ENCODE results near the gene RNF213.

RNF213 gene

GRCh38 chr17:80339731-80340456, 79.2 kb downstream of the RNF213 start:
- no peak for DNase-seq (ENCODE audit: low read depth in 1 of 2, low spot score in 1 of 2)
- H3K27me3 ChIP-seq (ENCODE audit: insufficient read depth, poor library complexity, severe bottlenecking) = no peaks in the 10 kb centered on the region
- H3K27ac ChIP-seq (replicated peaks) = no peak overlapping the region
- no peak overlapping the region for H3K4me3 ChIP-seq (replicated peaks; ENCODE audit: insufficient read depth, low read length)
- no peak for TF ChIP-seq POLR2AphosphoS5 (IDR thresholded peaks at IDR 0.05; ENCODE audit: low read depth)
- no peak for TF ChIP-seq CTCF (IDR thresholded peaks at IDR 0.05; ENCODE audit: insufficient read depth, low read length)
- no peak for TF ChIP-seq SPI1 (IDR thresholded peaks at IDR 0.05; ENCODE audit: borderline replicate concordance, low read depth)
- no peak for TF ChIP-seq GABPA (IDR thresholded peaks at IDR 0.05; ENCODE audit: low read depth)
- TF ChIP-seq, protein P1, sequence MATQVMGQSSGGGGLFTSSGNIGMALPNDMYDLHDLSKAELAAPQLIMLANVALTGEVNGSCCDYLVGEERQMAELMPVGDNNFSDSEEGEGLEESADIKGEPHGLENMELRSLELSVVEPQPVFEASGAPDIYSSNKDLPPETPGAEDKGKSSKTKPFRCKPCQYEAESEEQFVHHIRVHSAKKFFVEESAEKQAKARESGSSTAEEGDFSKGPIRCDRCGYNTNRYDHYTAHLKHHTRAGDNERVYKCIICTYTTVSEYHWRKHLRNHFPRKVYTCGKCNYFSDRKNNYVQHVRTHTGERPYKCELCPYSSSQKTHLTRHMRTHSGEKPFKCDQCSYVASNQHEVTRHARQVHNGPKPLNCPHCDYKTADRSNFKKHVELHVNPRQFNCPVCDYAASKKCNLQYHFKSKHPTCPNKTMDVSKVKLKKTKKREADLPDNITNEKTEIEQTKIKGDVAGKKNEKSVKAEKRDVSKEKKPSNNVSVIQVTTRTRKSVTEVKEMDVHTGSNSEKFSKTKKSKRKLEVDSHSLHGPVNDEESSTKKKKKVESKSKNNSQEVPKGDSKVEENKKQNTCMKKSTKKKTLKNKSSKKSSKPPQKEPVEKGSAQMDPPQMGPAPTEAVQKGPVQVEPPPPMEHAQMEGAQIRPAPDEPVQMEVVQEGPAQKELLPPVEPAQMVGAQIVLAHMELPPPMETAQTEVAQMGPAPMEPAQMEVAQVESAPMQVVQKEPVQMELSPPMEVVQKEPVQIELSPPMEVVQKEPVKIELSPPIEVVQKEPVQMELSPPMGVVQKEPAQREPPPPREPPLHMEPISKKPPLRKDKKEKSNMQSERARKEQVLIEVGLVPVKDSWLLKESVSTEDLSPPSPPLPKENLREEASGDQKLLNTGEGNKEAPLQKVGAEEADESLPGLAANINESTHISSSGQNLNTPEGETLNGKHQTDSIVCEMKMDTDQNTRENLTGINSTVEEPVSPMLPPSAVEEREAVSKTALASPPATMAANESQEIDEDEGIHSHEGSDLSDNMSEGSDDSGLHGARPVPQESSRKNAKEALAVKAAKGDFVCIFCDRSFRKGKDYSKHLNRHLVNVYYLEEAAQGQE (IDR thresholded peaks at IDR 0.05; ENCODE audit: insufficient replicate concordance, low read depth) = no peak

- no peaks in the 10 kb centered on the region for H3K27me3 ChIP-seq (ENCODE audit: insufficient read depth, poor library complexity, severe bottlenecking)
- DNase-seq (ENCODE audit: low read depth in 1 of 2, low spot score in 1 of 2) = no peak
- no peak overlapping the region for H3K4me3 ChIP-seq (replicated peaks; ENCODE audit: insufficient read depth, low read length)
- no peak overlapping the region for H3K27ac ChIP-seq (replicated peaks)
- no peak for TF ChIP-seq SPI1 (IDR thresholded peaks at IDR 0.05; ENCODE audit: borderline replicate concordance, low read depth)
- no peak for TF ChIP-seq CTCF (IDR thresholded peaks at IDR 0.05; ENCODE audit: insufficient read depth, low read length)
- no peak for TF ChIP-seq GABPA (IDR thresholded peaks at IDR 0.05; ENCODE audit: low read depth)
- TF ChIP-seq, protein P1 (IDR thresholded peaks at IDR 0.05; ENCODE audit: insufficient replicate concordance, low read depth) = no peak
- TF ChIP-seq POLR2AphosphoS5 (IDR thresholded peaks at IDR 0.05; ENCODE audit: low read depth) = no peak
These were observed 84.7 kb downstream of the RNF213 start for GRCh38 chr17:80345321-80345720.

GRCh38 chr17:80345841-80346497, 85.3 kb downstream of the RNF213 start:
- TF ChIP-seq GABPA (IDR thresholded peaks at IDR 0.05; ENCODE audit: low read depth) = no peak
- TF ChIP-seq CTCF (IDR thresholded peaks at IDR 0.05; ENCODE audit: insufficient read depth, low read length) = no peak
- TF ChIP-seq, protein P1 (IDR thresholded peaks at IDR 0.05; ENCODE audit: insufficient replicate concordance, low read depth) = no peak
- TF ChIP-seq SPI1 (IDR thresholded peaks at IDR 0.05; ENCODE audit: borderline replicate concordance, low read depth) = no peak
- TF ChIP-seq POLR2AphosphoS5 (IDR thresholded peaks at IDR 0.05; ENCODE audit: low read depth) = no peak
- no peaks in the 10 kb centered on the region for H3K27me3 ChIP-seq (ENCODE audit: insufficient read depth, poor library complexity, severe bottlenecking)
- H3K27ac ChIP-seq (replicated peaks) = no peak overlapping the region
- no peak overlapping the region for H3K4me3 ChIP-seq (replicated peaks; ENCODE audit: insufficient read depth, low read length)
- DNase-seq (ENCODE audit: low read depth in 1 of 2, low spot score in 1 of 2) = no peak
